H1 (cell line): ENCODE measurements around the gene CLRN1.

ENCODE experiments used
- CBX8 ChIP-seq: fragments of 300-800, 300-1000 bp; sonication (generic); IDR thresholded peaks from 2 replicates; pipeline ENCODE4 v1.7.1; 2016; ENCODE audit warnings: low read depth, low read length, borderline replicate concordance
- CREB1 ChIP-seq: IDR thresholded peaks from 2 replicates; pipeline ENCODE4 v1.6.1; 2012; ENCODE audit warnings: inconsistent platforms
- JUN ChIP-seq: IDR thresholded peaks from 2 replicates; pipeline ENCODE4 v1.6.1; 2011; ENCODE audit warnings: low read depth, mild to moderate bottlenecking, improper control_type of control experiment, low read length
- POLR2A ChIP-seq, 2 experiments: IDR thresholded peaks; 1 replicate in 1 of 2; 2 replicates in 1 of 2; pipeline ENCODE4 v1.6.1; 2011; ENCODE audit warnings: low read depth in 2 of 2, low read length in 2 of 2, mild to moderate bottlenecking in 2 of 2; ENCODE audit errors: control extremely low read depth in 1 of 2
- POLR2AphosphoS5 ChIP-seq: IDR thresholded peaks from 2 replicates; pipeline ENCODE4 v1.6.1; 2011; ENCODE audit warnings: low read depth, low read length
- RBBP5 ChIP-seq: IDR thresholded peaks from 2 replicates; pipeline ENCODE4 v1.7.1; 2012; ENCODE audit warnings: low read depth, mild to moderate bottlenecking, inconsistent platforms, low read length, moderate library complexity, borderline replicate concordance
- RFX5 ChIP-seq: IDR thresholded peaks from 2 replicates; pipeline ENCODE4 v1.6.1; 2011; ENCODE audit warnings: low read depth, low read length, improper control_type of control experiment, borderline replicate concordance
- SUZ12 ChIP-seq: fragments of 200-600 bp; sonication (generic); IDR thresholded peaks from 2 replicates; pipeline ENCODE4 v1.6.1; 2012; ENCODE audit warnings: mild to moderate bottlenecking, inconsistent platforms, low read length, moderate library complexity, mixed read lengths
- TAF1 ChIP-seq: IDR thresholded peaks from 2 replicates; pipeline ENCODE4 v1.6.1; 2011; ENCODE audit warnings: mild to moderate bottlenecking, low read depth, low read length
- TBP ChIP-seq: IDR thresholded peaks from 2 replicates; pipeline ENCODE4 v1.6.1; 2011; ENCODE audit warnings: low read depth, low read length, improper control_type of control experiment
- YY1 ChIP-seq: IDR thresholded peaks from 2 replicates; pipeline ENCODE4 v1.6.1; 2011; ENCODE audit warnings: low read depth, mild to moderate bottlenecking, low read length
- ZNF274 ChIP-seq: IDR thresholded peaks from 2 replicates; pipeline ENCODE4 v1.7.0; 2012; ENCODE audit warnings: low read length, borderline replicate concordance; ENCODE audit errors: extremely low read depth
- TF ChIP-seq, protein P1 (sequence below), 3 experiments: IDR thresholded peaks; 1 replicate in 2 of 3; 2 replicates in 1 of 3; pipeline versions ENCODE4 v1.5.1 to v1.6.1; 2011; ENCODE audit warnings: low read length in 3 of 3, mild to moderate bottlenecking in 3 of 3, inconsistent platforms in 2 of 3, low read depth in 1 of 3, moderate library complexity in 1 of 3; ENCODE audit not compliant: insufficient read depth in 1 of 3; ENCODE audit errors: control extremely low read depth in 1 of 3

- TF ChIP-seq POLR2A (IDR thresholded peaks at IDR 0.05; ENCODE audit: control extremely low read depth in 1 of 2, low read depth in 2 of 2, low read length in 2 of 2): no peak
- no peak for TF ChIP-seq JUN
- no peak for TF ChIP-seq SUZ12
- TF ChIP-seq ZNF274: no peak
- TF ChIP-seq, protein P1, sequence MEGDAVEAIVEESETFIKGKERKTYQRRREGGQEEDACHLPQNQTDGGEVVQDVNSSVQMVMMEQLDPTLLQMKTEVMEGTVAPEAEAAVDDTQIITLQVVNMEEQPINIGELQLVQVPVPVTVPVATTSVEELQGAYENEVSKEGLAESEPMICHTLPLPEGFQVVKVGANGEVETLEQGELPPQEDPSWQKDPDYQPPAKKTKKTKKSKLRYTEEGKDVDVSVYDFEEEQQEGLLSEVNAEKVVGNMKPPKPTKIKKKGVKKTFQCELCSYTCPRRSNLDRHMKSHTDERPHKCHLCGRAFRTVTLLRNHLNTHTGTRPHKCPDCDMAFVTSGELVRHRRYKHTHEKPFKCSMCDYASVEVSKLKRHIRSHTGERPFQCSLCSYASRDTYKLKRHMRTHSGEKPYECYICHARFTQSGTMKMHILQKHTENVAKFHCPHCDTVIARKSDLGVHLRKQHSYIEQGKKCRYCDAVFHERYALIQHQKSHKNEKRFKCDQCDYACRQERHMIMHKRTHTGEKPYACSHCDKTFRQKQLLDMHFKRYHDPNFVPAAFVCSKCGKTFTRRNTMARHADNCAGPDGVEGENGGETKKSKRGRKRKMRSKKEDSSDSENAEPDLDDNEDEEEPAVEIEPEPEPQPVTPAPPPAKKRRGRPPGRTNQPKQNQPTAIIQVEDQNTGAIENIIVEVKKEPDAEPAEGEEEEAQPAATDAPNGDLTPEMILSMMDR (IDR thresholded peaks at IDR 0.05; ENCODE audit: control extremely low read depth in 1 of 3, insufficient read depth in 1 of 3, low read depth in 1 of 3, low read length in 3 of 3): no peak
- TF ChIP-seq RFX5: no peak
- TF ChIP-seq YY1: no peak
- TF ChIP-seq CBX8: no peak
- no peak for TF ChIP-seq POLR2AphosphoS5
- no peak for TF ChIP-seq TBP
- no peak for TF ChIP-seq TAF1
- no peak for TF ChIP-seq CREB1
- TF ChIP-seq RBBP5: no peak
These were observed 52.3 kb downstream of the CLRN1 start for GRCh38 chr3:150920236-150920635.
